ENCODE data around the gene SVEP1.

SVEP1 gene

GRCh38 chr9:110356639-110357395, 222.7 kb downstream of the SVEP1 start:
- DNase-seq, result no peak

GRCh38 chr9:110355911-110356310, 223.6 kb downstream of the SVEP1 start:
- DNase-seq, result no peak

GRCh38 chr9:110351009-110351467, 228.5 kb downstream of the SVEP1 start:
- no peak for DNase-seq

GRCh38 chr9:110346325-110346724, 233.2 kb downstream of the SVEP1 start:
- no peak for DNase-seq

GRCh38 chr9:110344821-110345220, 234.7 kb downstream of the SVEP1 start:
- no peak for DNase-seq

GRCh38 chr9:110343551-110343950, 236.0 kb downstream of the SVEP1 start:
- DNase-seq, result no peak

GRCh38 chr9:110340306-110340705, 239.2 kb downstream of the SVEP1 start:
- no peak for DNase-seq

GRCh38 chr9:110338143-110338542, 241.4 kb downstream of the SVEP1 start:
- DNase-seq, result no peak

- no peak for DNase-seq
Observed at GRCh38 chr9:110337727-110338126, 241.8 kb downstream of the SVEP1 start, which contains the start of gene TXNDC8. TXNDC8 (minus strand) TSS chr9:110337863.

GRCh38 chr9:110336363-110336762, 243.2 kb downstream of the SVEP1 start:
- DNase-seq, result no peak

GRCh38 chr9:110334871-110335270, 244.7 kb downstream of the SVEP1 start:
- DNase-seq, result no peak

- DNase-seq, result no peak
Observed at GRCh38 chr9:110334183-110334582, 245.4 kb downstream of the SVEP1 start.

GRCh38 chr9:110332766-110333165, 246.8 kb downstream of the SVEP1 start:
- no peak for DNase-seq

GRCh38 chr9:110330484-110331105, 248.9 kb downstream of the SVEP1 start:
- no peak for DNase-seq

- no peak for DNase-seq
Observed at GRCh38 chr9:110329639-110330230, 249.8 kb downstream of the SVEP1 start.

- DNase-seq, result no peak
Observed at GRCh38 chr9:110328763-110329162, 250.8 kb downstream of the SVEP1 start.

- DNase-seq, result no peak
Observed at GRCh38 chr9:110327716-110328115, 251.8 kb downstream of the SVEP1 start.

GRCh38 chr9:110323818-110324217, 255.7 kb downstream of the SVEP1 start:
- DNase-seq, result no peak

GRCh38 chr9:110320651-110321445, 258.7 kb downstream of the SVEP1 start:
- no peak for DNase-seq

GRCh38 chr9:110319781-110320492, 259.6 kb downstream of the SVEP1 start:
- DNase-seq, result no peak

GRCh38 chr9:110317911-110318310, 261.6 kb downstream of the SVEP1 start:
- no peak for DNase-seq

- no peak for DNase-seq
Observed at GRCh38 chr9:110316261-110317075, 263.1 kb downstream of the SVEP1 start.

All from NCI-H2227 treated with DMSO at 0.1 percent for 48 hours (cell line).